ENCODE measurements around the gene ZMAT5.
A peak's percentile ranks its signal among the peaks of the same experiment; 100 is the strongest.

ZMAT5 gene

GRCh38 chr22:29799217-29799680 is 32.4 kb upstream of the ZMAT5 start:
- peak overlapping the region; percentile 43 to 86 for H3K27ac ChIP-seq
- peak overlapping the region; percentile 27 for H3K4me3 ChIP-seq
- DNase-seq (ENCODE audit: low spot score) = peak; percentile 90
- no peak for TF ChIP-seq CTCF (IDR thresholded peaks at IDR 0.05)

GRCh38 chr22:29798801-29799200 is 32.0 kb upstream of the ZMAT5 start:
- TF ChIP-seq CTCF (IDR thresholded peaks at IDR 0.05) = no peak
- Histone ChIP-seq H3K4me3 (peak overlapping the region; percentile 27), H3K27ac (peak overlapping the region; percentile 43 to 86)
- no peak for DNase-seq (ENCODE audit: low spot score)

- H3K4me3 ChIP-seq = no peak overlapping the region
- H3K27ac ChIP-seq = peak overlapping the region in 1 of 2 donors; percentile 86
- no peak for DNase-seq (ENCODE audit: low spot score)
- TF ChIP-seq CTCF (IDR thresholded peaks at IDR 0.05) = no peak
Measured at GRCh38 chr22:29798318-29798717, 31.5 kb upstream of the ZMAT5 start.

GRCh38 chr22:29797351-29797750 is 30.5 kb upstream of the ZMAT5 start:
- DNase-seq (ENCODE audit: low spot score) = no peak
- H3K4me3 ChIP-seq = no peak overlapping the region
- TF ChIP-seq CTCF (IDR thresholded peaks at IDR 0.05) = no peak
- H3K27ac ChIP-seq = no peak overlapping the region

GRCh38 chr22:29795663-29796062 is 28.9 kb upstream of the ZMAT5 start:
- TF ChIP-seq CTCF (IDR thresholded peaks at IDR 0.05) = no peak
- H3K27ac ChIP-seq = no peak overlapping the region
- DNase-seq (ENCODE audit: low spot score) = no peak
- H3K4me3 ChIP-seq = no peak overlapping the region

- no peak for TF ChIP-seq CTCF (IDR thresholded peaks at IDR 0.05)
- no peak overlapping the region for H3K4me3 ChIP-seq
- no peak for DNase-seq (ENCODE audit: low spot score)
- no peak overlapping the region for H3K27ac ChIP-seq
Measured at GRCh38 chr22:29793396-29793795, 26.6 kb upstream of the ZMAT5 start.

GRCh38 chr22:29790061-29790460 is 23.3 kb upstream of the ZMAT5 start:
- TF ChIP-seq CTCF (IDR thresholded peaks at IDR 0.05) = no peak
- Histone ChIP-seq H3K4me3 (no peak overlapping the region), H3K27ac (no peak overlapping the region)
- no peak for DNase-seq (ENCODE audit: low spot score)
